Measurements from ENCODE around the gene IGFL4. TPM values are rescaled to one million over a fixed set of nuclear protein-coding genes. Genes with fewer than 3 reads are reported as not detected.

Gene IGFL4
- total RNA-seq, 2 donors from 2014 or later, result 0.33 to 0.60 TPM

DNA sequence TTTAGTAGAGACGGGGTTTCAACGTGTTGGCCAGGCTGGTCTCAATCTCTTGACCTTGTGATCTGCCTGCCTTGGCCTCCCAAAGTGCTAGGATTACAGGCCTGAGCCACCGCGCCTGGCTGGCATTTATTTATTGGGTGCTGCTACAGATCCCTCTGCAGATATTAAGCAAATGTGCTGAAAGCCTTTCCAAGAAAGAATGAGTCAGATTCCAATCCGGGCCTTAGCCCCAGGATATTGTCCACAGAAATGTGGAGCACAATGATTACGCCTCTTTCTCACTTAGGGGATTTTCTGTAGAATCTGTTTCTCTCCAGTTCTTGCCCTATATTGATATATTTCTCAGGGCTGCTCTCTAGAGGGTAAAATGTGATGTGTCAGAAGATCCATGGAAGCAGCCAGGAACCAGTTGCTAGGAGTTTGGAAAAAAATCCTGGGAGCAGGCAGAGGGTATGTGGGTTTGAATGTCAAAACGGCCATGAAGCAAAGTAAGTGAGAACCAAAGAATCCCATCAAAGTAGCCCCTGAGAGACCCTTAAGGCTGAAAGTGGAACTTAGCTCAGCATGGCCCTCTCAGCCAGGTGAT, 24.8 kb upstream of the IGFL4 start:
- no peak for DNase-seq
- Histone ChIP-seq H3K27me3 (ENCODE audit: control insufficient read depth, insufficient read depth, low read length, poor library complexity, severe bottlenecking) (peaks cover 56% of the 10 kb centered on the region), H3K4me3 (ENCODE audit: low read length) (no peak overlapping the region), H3K27ac (ENCODE audit: low read depth, low read length) (no peak overlapping the region), H3K36me3 (ENCODE audit: control insufficient read depth, insufficient read depth, low read length) (no peaks in the 10 kb centered on the region), H3K4me1 (ENCODE audit: control insufficient read depth, insufficient read depth, low read length) (no peaks in the 10 kb centered on the region), H3K9me3 (ENCODE audit: control insufficient read depth, low read length) (peaks cover 19% of the 10 kb centered on the region), H3K9ac (ENCODE audit: extremely low read depth, low read length, poor library complexity, severe bottlenecking) (no peak overlapping the region)
- H3K27ac Mint-ChIP-seq, result no peak overlapping the region
- WGBS, 2 experiments (ENCODE audit: insufficient coverage in 1 of 2, insufficient read length in 1 of 2), result 70 to 87% methylated on average over 5 to 7 of the region's 7 CpGs
- peaks cover 23% of the 10 kb centered on the region for H3K9me3 Mint-ChIP-seq
- no peak overlapping the region for H3K4me3 Mint-ChIP-seq
- TF ChIP-seq, protein P1, sequence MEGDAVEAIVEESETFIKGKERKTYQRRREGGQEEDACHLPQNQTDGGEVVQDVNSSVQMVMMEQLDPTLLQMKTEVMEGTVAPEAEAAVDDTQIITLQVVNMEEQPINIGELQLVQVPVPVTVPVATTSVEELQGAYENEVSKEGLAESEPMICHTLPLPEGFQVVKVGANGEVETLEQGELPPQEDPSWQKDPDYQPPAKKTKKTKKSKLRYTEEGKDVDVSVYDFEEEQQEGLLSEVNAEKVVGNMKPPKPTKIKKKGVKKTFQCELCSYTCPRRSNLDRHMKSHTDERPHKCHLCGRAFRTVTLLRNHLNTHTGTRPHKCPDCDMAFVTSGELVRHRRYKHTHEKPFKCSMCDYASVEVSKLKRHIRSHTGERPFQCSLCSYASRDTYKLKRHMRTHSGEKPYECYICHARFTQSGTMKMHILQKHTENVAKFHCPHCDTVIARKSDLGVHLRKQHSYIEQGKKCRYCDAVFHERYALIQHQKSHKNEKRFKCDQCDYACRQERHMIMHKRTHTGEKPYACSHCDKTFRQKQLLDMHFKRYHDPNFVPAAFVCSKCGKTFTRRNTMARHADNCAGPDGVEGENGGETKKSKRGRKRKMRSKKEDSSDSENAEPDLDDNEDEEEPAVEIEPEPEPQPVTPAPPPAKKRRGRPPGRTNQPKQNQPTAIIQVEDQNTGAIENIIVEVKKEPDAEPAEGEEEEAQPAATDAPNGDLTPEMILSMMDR (conservative IDR thresholded peaks at IDR 0.05), result no peak
- peaks cover 79% of the 10 kb centered on the region for H3K27me3 Mint-ChIP-seq (ENCODE audit: insufficient read depth)
- no peaks in the 10 kb centered on the region for H3K36me3 Mint-ChIP-seq (ENCODE audit: low read depth)
- H3K4me1 Mint-ChIP-seq, result no peaks in the 10 kb centered on the region

DNA sequence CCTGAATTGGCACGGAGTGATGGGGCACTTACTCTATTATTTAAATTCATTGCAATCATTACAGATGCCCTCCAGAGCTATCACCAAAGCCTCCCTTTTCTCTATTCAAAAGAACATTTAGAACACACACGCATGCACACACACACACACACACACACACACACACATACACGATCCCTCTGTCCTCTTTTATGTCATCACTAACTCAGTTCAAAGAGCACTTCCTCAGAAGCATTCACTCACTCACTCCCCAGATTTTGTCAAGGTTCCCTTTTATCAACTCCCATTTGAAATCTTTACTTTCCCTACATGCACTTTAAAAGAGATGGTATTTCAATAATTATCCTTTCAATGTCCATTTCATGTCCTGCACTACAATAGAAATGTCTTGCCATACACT, 22.4 kb upstream of the IGFL4 start:
- Histone ChIP-seq H3K4me3 (ENCODE audit: low read length) (no peak overlapping the region), H3K27ac (ENCODE audit: low read depth, low read length) (no peak overlapping the region), H3K9ac (ENCODE audit: extremely low read depth, low read length, poor library complexity, severe bottlenecking) (no peak overlapping the region), H3K27me3 (ENCODE audit: control insufficient read depth, insufficient read depth, low read length, poor library complexity, severe bottlenecking) (peaks cover 43% of the 10 kb centered on the region), H3K4me1 (ENCODE audit: control insufficient read depth, insufficient read depth, low read length) (no peaks in the 10 kb centered on the region), H3K9me3 (ENCODE audit: control insufficient read depth, low read length) (peaks cover 40% of the 10 kb centered on the region), H3K36me3 (ENCODE audit: control insufficient read depth, insufficient read depth, low read length) (no peaks in the 10 kb centered on the region)
- WGBS, 2 experiments (ENCODE audit: insufficient coverage in 1 of 2, insufficient read length in 1 of 2), result 81 to 88% methylated on average over 2 to 3 of the region's 3 CpGs
- peaks cover 66% of the 10 kb centered on the region for H3K27me3 Mint-ChIP-seq (ENCODE audit: insufficient read depth)
- no peaks in the 10 kb centered on the region for H3K4me1 Mint-ChIP-seq
- H3K36me3 Mint-ChIP-seq (ENCODE audit: low read depth), result no peaks in the 10 kb centered on the region
- H3K9me3 Mint-ChIP-seq, result peaks cover 41% of the 10 kb centered on the region
- H3K4me3 Mint-ChIP-seq, result no peak overlapping the region
- no peak overlapping the region for H3K27ac Mint-ChIP-seq
- DNase-seq, result no peak
- TF ChIP-seq, protein P1 (conservative IDR thresholded peaks at IDR 0.05), result no peak

DNA sequence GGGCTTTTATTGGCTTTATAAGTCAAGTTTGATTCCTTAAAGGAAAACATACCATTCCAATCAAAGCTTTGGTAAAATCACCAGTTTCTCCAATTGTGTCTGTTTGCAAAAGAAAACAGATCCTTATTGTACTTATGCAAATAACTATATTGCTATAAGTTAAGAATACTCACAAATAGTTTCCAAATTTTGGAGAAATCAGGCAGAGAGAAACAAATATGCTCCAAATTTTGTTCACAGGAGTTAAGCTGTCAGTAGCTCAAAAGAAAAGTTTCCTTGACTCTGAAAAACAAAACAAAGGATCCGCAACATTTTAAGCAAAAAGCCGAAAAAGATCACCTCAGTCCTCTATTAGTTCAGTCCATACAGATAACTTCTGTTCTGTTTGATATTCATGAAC, 19.2 kb upstream of the IGFL4 start:
- peaks cover 44% of the 10 kb centered on the region for H3K9me3 Mint-ChIP-seq
- H3K27me3 Mint-ChIP-seq (ENCODE audit: insufficient read depth), result peaks cover 57% of the 10 kb centered on the region
- H3K27me3 ChIP-seq (ENCODE audit: control insufficient read depth, insufficient read depth, low read length, poor library complexity, severe bottlenecking), result peaks cover 39% of the 10 kb centered on the region
- 79 to 100% methylated on average over 2 of the region's 2 CpGs for WGBS, 2 experiments (ENCODE audit: insufficient coverage in 1 of 2, insufficient read length in 1 of 2)
- no peak for DNase-seq
- H3K27ac ChIP-seq (ENCODE audit: low read depth, low read length), result no peak overlapping the region
- no peak overlapping the region for H3K9ac ChIP-seq (ENCODE audit: extremely low read depth, low read length, poor library complexity, severe bottlenecking)
- H3K36me3 ChIP-seq (ENCODE audit: control insufficient read depth, insufficient read depth, low read length), result no peaks in the 10 kb centered on the region
- peaks cover 40% of the 10 kb centered on the region for H3K9me3 ChIP-seq (ENCODE audit: control insufficient read depth, low read length)
- H3K4me3 Mint-ChIP-seq, result no peak overlapping the region
- no peaks in the 10 kb centered on the region for H3K4me1 Mint-ChIP-seq
- no peaks in the 10 kb centered on the region for H3K4me1 ChIP-seq (ENCODE audit: control insufficient read depth, insufficient read depth, low read length)
- H3K4me3 ChIP-seq (ENCODE audit: low read length), result no peak overlapping the region
- H3K36me3 Mint-ChIP-seq (ENCODE audit: low read depth), result no peaks in the 10 kb centered on the region
- no peak overlapping the region for H3K27ac Mint-ChIP-seq
- TF ChIP-seq, protein P1 (conservative IDR thresholded peaks at IDR 0.05), result no peak

Data from endodermal cell (in vitro differentiated cells).